HepG2 (cell line): ENCODE results near the gene KLHL13. TPM values are rescaled to one million over a fixed set of nuclear protein-coding genes. Genes with fewer than 3 reads are reported as not detected.

Experiments
- ATAC-seq: fragments of 200-7000 bp; cut with Tn5 transposase; 3 replicates; pipeline ENCODE4 v1.9.1; 2020; ENCODE audit warnings: mild to moderate bottlenecking, moderate library complexity
- BruUV-seq: library from RNA; stranded (reverse); fragments of 400-500 nt; replicated peaks from 2 replicates; lab custom pipeline; 2021; lab: Mats Ljungman, UMichigan
- CTCF ChIA-PET: fragments of 300-600 bp; formaldehyde crosslinking; extraction: SDS; loops from one replicate; lab custom pipeline; 2021; ENCODE audit warnings: low total read pairs, inconsistent platforms, low intra/inter-chr PET ratio; lab: Yijun Ruan, JAX
- POLR2A ChIA-PET: fragments of 350-600 bp; sonication (Branson Sonifier 250); formaldehyde crosslinking; loops from one replicate; lab custom pipeline; 2020; ENCODE audit warnings: antibody characterized with exemption, inconsistent platforms; lab: Yijun Ruan, JAX
- DNase-seq: peaks from one replicate; pipeline ENCODE4 v3.0.0-alpha.2; 2015; ENCODE audit warnings: low spot score
- FAIRE-seq: peaks from 3 replicates; lab custom pipeline; 2011; peaks lifted over from hg19 to GRCh38; lab: Jason Lieb, UNC
- H2AFZ ChIP-seq: one replicate; pipeline ENCODE4 v1.6.1; 2011; ENCODE audit warnings: low read length, inconsistent platforms
- H3K27ac ChIP-seq: fragments of 300-600 bp; 3 replicates; pipeline ENCODE4 v1.8.0; 2011; ENCODE audit warnings: mixed run types, mild to moderate bottlenecking, mixed read lengths, low read length, inconsistent platforms; ENCODE audit not compliant: insufficient read depth; ENCODE audit errors: extremely low read length
- H3K27me3 ChIP-seq, 2 experiments: fragments of 200-600 bp in 1 of 2; 2 replicates in 1 of 2; 3 replicates in 1 of 2; pipeline versions ENCODE4 v1.6.0 to v1.8.0; 2011; ENCODE audit warnings: low read length in 2 of 2, mild to moderate bottlenecking in 2 of 2, moderate library complexity in 2 of 2, inconsistent platforms in 1 of 2; ENCODE audit not compliant: insufficient read depth in 2 of 2, control insufficient read depth in 1 of 2
- H3K36me3 ChIP-seq, 2 experiments: fragments of 200-600 bp in 1 of 2; replicated peaks in 1 of 2; 2 replicates in 1 of 2; 3 replicates in 1 of 2; pipeline versions ENCODE4 v1.5.1 to v1.8.0; 2011; ENCODE audit warnings: low read length in 2 of 2, inconsistent platforms in 1 of 2; ENCODE audit not compliant: insufficient read depth in 2 of 2, control insufficient read depth in 1 of 2
- H3K4me1 ChIP-seq: 2 replicates; pipeline ENCODE4 v1.5.1; 2012; ENCODE audit warnings: low read length, inconsistent platforms; ENCODE audit not compliant: insufficient read depth
- H3K4me2 ChIP-seq: 2 replicates; pipeline ENCODE4 v1.6.0; 2011; ENCODE audit warnings: low read depth, low read length, inconsistent platforms
- H3K4me3 ChIP-seq, 3 experiments: fragments of 200-600 bp in 1 of 3; sonication (generic), shearing (Covaris generic) in 1 of 3; replicated peaks in 1 of 3; 2 replicates each; pipeline ENCODE4 v1.5.1; 2011 to 2016; ENCODE audit warnings: low read length in 3 of 3, inconsistent platforms in 2 of 3, low read depth in 2 of 3, mild to moderate bottlenecking in 2 of 3, control low read depth in 1 of 3, mixed read lengths in 1 of 3; ENCODE audit not compliant: insufficient read depth in 1 of 3
- H3K79me2 ChIP-seq: one replicate; pipeline ENCODE4 v1.6.1; 2011; ENCODE audit warnings: low read length, inconsistent platforms; ENCODE audit not compliant: insufficient read depth
- H3K9ac ChIP-seq: 2 replicates; pipeline ENCODE4 v1.6.0; 2011; ENCODE audit warnings: mild to moderate bottlenecking, low read depth, low read length, inconsistent platforms; ENCODE audit not compliant: insufficient read depth
- H3K9me3 ChIP-seq: 2 replicates; pipeline ENCODE4 v1.5.1; 2012; ENCODE audit warnings: mild to moderate bottlenecking, low read length
- H4K20me1 ChIP-seq: 2 replicates; pipeline ENCODE4 v1.6.0; 2011; ENCODE audit warnings: inconsistent platforms, mild to moderate bottlenecking, low read length, moderate library complexity; ENCODE audit not compliant: insufficient read depth
- ARNT ChIP-seq: fragments of 450-650 bp; IDR thresholded peaks from 2 replicates; pipeline ENCODE4 v1.6.1; 2017
- DR1 ChIP-seq: sonication (generic); formaldehyde crosslinking; IDR thresholded peaks from 2 replicates; pipeline ENCODE4 v1.8.0; 2021; ENCODE audit warnings: mild to moderate bottlenecking, missing genetic modification reagents, inconsistent platforms
- EP300 ChIP-seq, 3 experiments: sonication (generic) in 1 of 3; formaldehyde crosslinking in 1 of 3; IDR thresholded peaks; 2 replicates each; pipeline versions ENCODE4 v1.5.1 to v1.6.1; 2011 to 2020; ENCODE audit warnings: low read depth in 2 of 3, low read length in 2 of 3, borderline replicate concordance in 1 of 3, improper control_type of control experiment in 1 of 3, mild to moderate bottlenecking in 1 of 3, missing genetic modification reagents in 1 of 3, moderate library complexity in 1 of 3
- KDM2A ChIP-seq: sonication (generic); formaldehyde crosslinking; IDR thresholded peaks from 2 replicates; pipeline ENCODE4 v1.4.0; 2020; ENCODE audit warnings: low read depth, missing genetic modification reagents, borderline replicate concordance
- MAFG ChIP-seq: sonication (generic); formaldehyde crosslinking; IDR thresholded peaks from 2 replicates; pipeline ENCODE4 v1.5.1; 2020; ENCODE audit warnings: mild to moderate bottlenecking, missing genetic modification reagents
- MTA3 ChIP-seq: sonication (generic); formaldehyde crosslinking; IDR thresholded peaks from 2 replicates; pipeline ENCODE4 v1.4.0; 2020; ENCODE audit warnings: missing genetic modification reagents
- NKX3-1 ChIP-seq: sonication (generic); formaldehyde crosslinking; IDR thresholded peaks from 2 replicates; pipeline ENCODE4 v1.5.0; 2020; ENCODE audit warnings: missing genetic modification reagents
- PLRG1 ChIP-seq: fragments of 450-650 bp; conservative IDR thresholded peaks from 2 replicates; pipeline ENCODE4 v1.6.1; 2016
- POLR2A ChIP-seq, 2 experiments: IDR thresholded peaks; 2 replicates each; pipeline ENCODE4 v1.6.1; 2011; ENCODE audit warnings: low read depth in 2 of 2, low read length in 2 of 2, mild to moderate bottlenecking in 1 of 2, moderate library complexity in 1 of 2; ENCODE audit not compliant: insufficient read depth in 1 of 2
- RARA ChIP-seq: IDR thresholded peaks from 2 replicates; pipeline ENCODE4 v1.6.1; 2016; ENCODE audit warnings: missing genetic modification reagents, missing compliant biosample characterization
- RBFOX2 ChIP-seq: fragments of 200-400 bp; formaldehyde crosslinking; IDR thresholded peaks from 2 replicates; pipeline ENCODE4 v1.6.1; 2017; ENCODE audit warnings: low read depth, mild to moderate bottlenecking, low read length
- SMARCC2 ChIP-seq: fragments of 450-650 bp; IDR thresholded peaks from 2 replicates; pipeline ENCODE4 v1.6.1; 2017; ENCODE audit warnings: antibody characterized with exemption, mild to moderate bottlenecking
- ZBTB1 ChIP-seq: sonication (generic); formaldehyde crosslinking; IDR thresholded peaks from 2 replicates; pipeline ENCODE4 v1.4.0; 2020; ENCODE audit warnings: missing genetic modification reagents, borderline replicate concordance
- ZNF274 ChIP-seq: sonication (generic); formaldehyde crosslinking; IDR thresholded peaks from 2 replicates; pipeline ENCODE4 v1.5.1; 2020; ENCODE audit warnings: mild to moderate bottlenecking, missing genetic modification reagents
- ZNF430 ChIP-seq: sonication (generic); formaldehyde crosslinking; IDR thresholded peaks from 2 replicates; pipeline ENCODE4 v1.9.0; 2021; ENCODE audit warnings: mild to moderate bottlenecking, missing genetic modification reagents
- WGBS: methylation state at CpG from one replicate; pipeline ENCODE4 v1.1.6; 2017; ENCODE audit warnings: low lambda C conversion rate; 5-methylcytosine and 5-hydroxymethylcytosine counted together
- in situ Hi-C: cut with HindIII; loops from 2 replicates; pipeline ENCODE4 v1.10.0; 2017; ENCODE audit warnings: low pct_unique_long_range_greater_than_20kb; ENCODE audit not compliant: extremely low pct_ligation_motif_present
- intact Hi-C: fragments of 100-400 bp; cut with micrococcal nuclease; formaldehyde crosslinking; loops from one replicate; pipeline ENCODE4 v1.10.0; 2022; ENCODE audit not compliant: unreplicated experiment
- polyA plus RNA-seq, 8 experiments: library from polyadenylated mRNA; depleted of rRNA in 3 of 8; stranded (reverse) in 7 of 8; unstranded in 1 of 8; fragments of >200 nt; fragmentation: Illumina TruSeq in 4 of 8; extraction: Trizol in 4 of 8; gene quantifications; 2 replicates each; pipeline versions ENCODE4 v1.2.1 to v1.2.3, GENCODE V29; 2011 to 2016; ENCODE audit warnings: low read depth in 4 of 8, missing spikeins in 1 of 8, mixed read lengths in 1 of 8; ENCODE audit not compliant: insufficient read depth in 1 of 8
- total RNA-seq, 5 experiments: library from RNA; depleted of rRNA; stranded (reverse); fragments of >200 nt; fragmentation: Illumina TruSeq; extraction: Trizol; gene quantifications; 2 replicates each; pipeline ENCODE4 v1.2.3, GENCODE V29; 2016; ENCODE audit warnings: low read depth in 1 of 5
- TF ChIP-seq, protein P1 (sequence below): sonication (generic); formaldehyde crosslinking; IDR thresholded peaks from 2 replicates; pipeline ENCODE4 v1.5.0; 2020; ENCODE audit warnings: missing genetic modification reagents

The KLHL13 gene
- total and polyA plus RNA-seq, 2 of the 13 experiments (the other 11 are each of a cell fraction or from before 2014, with no cell fraction given): 0.28 to 1.6 TPM

DNA sequence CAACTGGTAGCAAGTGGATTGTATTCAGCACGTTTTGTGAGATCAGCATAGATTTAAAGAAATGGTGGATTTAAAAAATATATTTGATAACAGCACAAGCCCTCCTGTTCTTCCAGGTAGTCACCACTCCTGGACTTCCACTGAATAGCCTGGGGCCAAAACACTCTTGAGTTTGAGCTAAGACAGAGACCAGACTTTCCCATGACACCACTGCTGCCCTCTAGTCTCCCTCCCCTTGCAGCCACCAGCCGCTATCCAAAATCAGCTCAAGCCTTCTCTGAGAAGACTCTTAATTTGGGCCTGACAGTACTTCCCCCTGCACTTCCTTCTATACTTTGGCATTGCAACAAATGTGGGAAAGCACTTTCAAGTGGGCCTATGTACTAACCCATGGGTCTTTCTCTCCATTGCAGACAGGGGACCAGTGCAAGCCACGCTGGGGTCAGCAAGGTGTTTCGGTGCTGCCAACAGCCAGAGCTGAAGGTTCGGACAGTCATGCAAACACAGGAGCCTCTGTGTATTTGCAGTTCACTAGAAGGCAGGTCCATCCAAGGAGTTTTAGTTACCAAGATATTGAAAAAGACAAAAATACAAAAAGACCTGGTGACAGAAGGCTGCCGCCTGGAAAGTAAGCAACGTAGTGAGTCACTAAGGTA is 40.5 kb upstream of the KLHL13 start:
- ChIA-PET CTCF (no interaction called here), POLR2A (no interaction called here)
- no peaks in the 10 kb centered on the region for H3K36me3 ChIP-seq
- H3K4me3 ChIP-seq: peak overlapping the region in 1 of 3 experiments; percentile 12; a peak in 1 of 6 replicates
- no peak overlapping the region for H2AFZ ChIP-seq
- H3K4me2 ChIP-seq: peak overlapping the region; percentile 53
- peak overlapping the region; percentile 38 for H3K27ac ChIP-seq
- H3K9ac ChIP-seq: no peak overlapping the region
- no peaks in the 10 kb centered on the region for H3K79me2 ChIP-seq
- 2% methylated on average over 7 of the region's 7 CpGs for WGBS
- TF ChIP-seq ZBTB1 (CRISPR knock-in tag) (no peak), ZNF430 (CRISPR knock-in tag) (no peak), PLRG1 (no peak), POLR2A (IDR thresholded peaks at IDR 0.05; ENCODE audit: insufficient read depth in 1 of 2, low read depth in 2 of 2, low read length in 2 of 2) (no peak), MTA3 (CRISPR knock-in tag) (no peak), ZNF274 (no peak), KDM2A (CRISPR knock-in tag) (no peak), DR1 (CRISPR knock-in tag) (no peak), RBFOX2 (no peak), SMARCC2 (no peak), ARNT (no peak), EP300 (IDR thresholded peaks at IDR 0.05; ENCODE audit: low read depth in 2 of 2, low read length in 2 of 2) (no peak), EP300 (CRISPR knock-in tag; IDR thresholded peaks at IDR 0.05; ENCODE audit: borderline replicate concordance) (no peak), NKX3-1 (CRISPR knock-in tag) (no peak), RARA (CRISPR knock-in tag) (no peak), MAFG (CRISPR knock-in tag) (no peak)
- TF ChIP-seq, protein P1, sequence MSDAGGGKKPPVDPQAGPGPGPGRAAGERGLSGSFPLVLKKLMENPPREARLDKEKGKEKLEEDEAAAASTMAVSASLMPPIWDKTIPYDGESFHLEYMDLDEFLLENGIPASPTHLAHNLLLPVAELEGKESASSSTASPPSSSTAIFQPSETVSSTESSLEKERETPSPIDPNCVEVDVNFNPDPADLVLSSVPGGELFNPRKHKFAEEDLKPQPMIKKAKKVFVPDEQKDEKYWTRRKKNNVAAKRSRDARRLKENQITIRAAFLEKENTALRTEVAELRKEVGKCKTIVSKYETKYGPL (CRISPR knock-in tag): no peak
- no peaks in the 10 kb centered on the region for H3K27me3 ChIP-seq
- ATAC-seq (peak; percentile 80), DNase-seq (no peak), FAIRE-seq (no peak)
- no peaks in the 10 kb centered on the region for H4K20me1 ChIP-seq
- in situ Hi-C loops (no loop called here), intact Hi-C loops (no loop called here)
- no TSS peak for BruUV-seq
- H3K4me1 ChIP-seq: peaks cover 20% of the 10 kb centered on the region
- H3K9me3 ChIP-seq: no peaks in the 10 kb centered on the region
